ENCODE measurements around the gene ZNF282. TPM values are rescaled to one million over a fixed set of nuclear protein-coding genes. Genes with fewer than 3 reads are reported as not detected.

ZNF282 gene
- total RNA-seq, 1 donor from 2014 or later: 28.1 TPM

GRCh38 chr7:149261316-149261828, 66.0 kb downstream of the ZNF282 start:
- peaks cover 11% of the 10 kb centered on the region for H3K4me1 Mint-ChIP-seq (ENCODE audit: low read depth, unreplicated experiment)
- H3K4me3 ChIP-seq (ENCODE audit: insufficient read depth, low read depth, low read length): peak overlapping the region; percentile 66
- H3K9me3 Mint-ChIP-seq (ENCODE audit: unreplicated experiment): peaks cover 2% of the 10 kb centered on the region
- peak overlapping the region; percentile 84 for H3K4me2 ChIP-seq (ENCODE audit: low read length)
- peak overlapping the region; percentile 90 for H3K27ac ChIP-seq (ENCODE audit: low read depth, low read length)
- peaks cover 5% of the 10 kb centered on the region for H4K20me1 ChIP-seq (ENCODE audit: insufficient read depth, low read length)
- peak; percentile 69 for DNase-seq (ENCODE audit: low read depth)
- peaks cover 11% of the 10 kb centered on the region for H3K4me1 ChIP-seq (ENCODE audit: insufficient read depth, low read length)
- H3K9ac ChIP-seq (ENCODE audit: low read length): peak overlapping the region; percentile 88
- H2AFZ ChIP-seq (ENCODE audit: low read depth, low read length): peak overlapping the region; percentile 98
- no peak for TF ChIP-seq CTCF (IDR thresholded peaks at IDR 0.05; ENCODE audit: insufficient read depth, low read depth, low read length)
- TF ChIP-seq EZH2 (IDR thresholded peaks at IDR 0.05; ENCODE audit: insufficient read depth, low read length): no peak
- H3K27me3 ChIP-seq (ENCODE audit: insufficient read depth, low read length): no peaks in the 10 kb centered on the region
- peaks cover 3% of the 10 kb centered on the region for H3K36me3 ChIP-seq (ENCODE audit: insufficient read depth, low read length)
- H3K27ac Mint-ChIP-seq (ENCODE audit: unreplicated experiment): peak overlapping the region; percentile 90
- no peaks in the 10 kb centered on the region for H3K9me3 ChIP-seq (ENCODE audit: insufficient read depth, low read depth, low read length)
- FAIRE-seq: no peak
- H3K4me3 Mint-ChIP-seq (ENCODE audit: unreplicated experiment): peak overlapping the region; percentile 81
- H3K36me3 Mint-ChIP-seq (ENCODE audit: low read depth, unreplicated experiment): peaks cover 18% of the 10 kb centered on the region
- H3K27me3 Mint-ChIP-seq (ENCODE audit: low read depth, unreplicated experiment): no peaks in the 10 kb centered on the region
- peaks cover 32% of the 10 kb centered on the region for H3K79me2 ChIP-seq (ENCODE audit: insufficient read depth, low read length)

GRCh38 chr7:149261829-149262617, 66.7 kb downstream of the ZNF282 start, which contains the start of gene ZNF783:
Gene ZNF783, plus strand, starts transcription at chr7:149262196. Its CDS starts 138 bp downstream, at chr7:149262334.
- Histone ChIP-seq H3K4me2 (ENCODE audit: low read length) (peak within 1 kb of the TSS; percentile 84), H3K27ac (ENCODE audit: low read depth, low read length) (peak within 1 kb of the TSS; percentile 90), H3K9ac (ENCODE audit: low read length) (peak within 1 kb of the TSS; percentile 88), H3K36me3 (ENCODE audit: insufficient read depth, low read length) (peaks cover 7% of the 10 kb centered on the region), H2AFZ (ENCODE audit: low read depth, low read length) (peak within 1 kb of the TSS; percentile 98), H3K9me3 (ENCODE audit: insufficient read depth, low read depth, low read length) (no peaks in the 10 kb centered on the region), H3K79me2 (ENCODE audit: insufficient read depth, low read length) (peaks cover 32% of the 10 kb centered on the region), H3K4me1 (ENCODE audit: insufficient read depth, low read length) (peaks cover 11% of the 10 kb centered on the region), H3K27me3 (ENCODE audit: insufficient read depth, low read length) (no peaks in the 10 kb centered on the region), H3K4me3 (ENCODE audit: insufficient read depth, low read depth, low read length) (peak within 1 kb of the TSS; percentile 66), H4K20me1 (ENCODE audit: insufficient read depth, low read length) (peaks cover 5% of the 10 kb centered on the region)
- Mint-ChIP-seq H3K4me3 (ENCODE audit: unreplicated experiment) (peak within 1 kb of the TSS; percentile 81), H3K27me3 (ENCODE audit: low read depth, unreplicated experiment) (no peaks in the 10 kb centered on the region), H3K27ac (ENCODE audit: unreplicated experiment) (peak within 1 kb of the TSS; percentile 90), H3K36me3 (ENCODE audit: low read depth, unreplicated experiment) (peaks cover 23% of the 10 kb centered on the region), H3K9me3 (ENCODE audit: unreplicated experiment) (peaks cover 2% of the 10 kb centered on the region), H3K4me1 (ENCODE audit: low read depth, unreplicated experiment) (peaks cover 11% of the 10 kb centered on the region)
- DNase-seq (ENCODE audit: low read depth): peak; percentile 83
- TF ChIP-seq EZH2 (IDR thresholded peaks at IDR 0.05; ENCODE audit: insufficient read depth, low read length) (no peak), CTCF (IDR thresholded peaks at IDR 0.05; ENCODE audit: insufficient read depth, low read depth, low read length) (peak; percentile 37)
- no peak for FAIRE-seq

All from astrocyte (in vitro differentiated cells and primary cell).